Measurements from ENCODE around the gene PGA3.
"Not testable (repeated sequence)": the region's sequence is repeated elsewhere in the genome, so short reads cannot be mapped to it uniquely, and the experiment has no call there.

PGA3 gene

DNA sequence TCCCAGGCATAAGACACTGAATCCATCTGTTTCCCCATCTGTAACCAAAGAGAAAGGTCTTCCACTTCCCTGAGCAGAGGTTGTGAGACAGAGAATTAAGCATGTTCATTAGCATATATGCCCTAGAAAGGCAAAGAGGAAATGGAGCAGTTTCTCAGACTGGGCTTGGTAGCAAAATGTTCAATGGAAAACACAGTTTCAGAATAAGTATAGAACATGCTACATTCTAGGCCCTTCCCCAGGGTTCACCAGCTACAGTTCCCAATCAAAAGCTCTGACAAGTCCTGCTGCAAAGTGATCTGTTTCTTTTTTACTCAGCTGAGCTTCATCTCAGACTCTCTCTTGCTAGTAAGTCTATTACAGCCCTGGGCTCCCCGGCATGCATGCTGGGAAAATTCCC, 49.0 kb downstream of the PGA3 start:
- DNase-seq, result not testable (repeated sequence)

DNA sequence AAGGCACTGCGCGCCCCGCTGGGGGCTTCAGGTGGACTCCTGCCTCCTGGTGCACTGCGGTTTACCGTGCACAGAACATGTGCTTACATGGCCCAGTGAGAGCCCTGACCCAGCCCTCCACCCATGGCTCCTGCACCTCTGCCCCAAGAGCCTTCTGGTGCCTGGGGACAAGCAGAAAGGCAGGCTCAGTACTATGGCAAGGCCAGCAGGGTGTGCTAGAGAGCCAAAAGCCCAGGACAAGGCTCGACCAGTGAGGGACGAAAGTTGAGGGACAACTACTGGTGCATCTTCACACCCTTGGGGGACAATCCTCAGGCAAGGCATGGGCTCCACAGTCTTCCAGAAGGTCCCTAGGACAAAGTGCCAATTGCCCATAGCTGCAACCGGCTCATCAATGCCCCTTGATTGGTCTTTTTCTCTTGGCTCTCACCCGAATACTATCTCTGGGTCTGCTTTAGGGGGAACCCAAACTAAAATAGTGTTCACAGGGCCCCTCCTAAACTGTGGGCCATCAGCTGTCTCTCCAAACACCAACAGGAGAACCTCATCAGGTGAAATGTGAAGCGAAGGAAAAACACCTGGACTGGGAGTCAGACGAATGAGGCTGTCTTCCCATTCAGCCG, 51.2 kb downstream of the PGA3 start:
- peak; percentile 19 for DNase-seq

DNA sequence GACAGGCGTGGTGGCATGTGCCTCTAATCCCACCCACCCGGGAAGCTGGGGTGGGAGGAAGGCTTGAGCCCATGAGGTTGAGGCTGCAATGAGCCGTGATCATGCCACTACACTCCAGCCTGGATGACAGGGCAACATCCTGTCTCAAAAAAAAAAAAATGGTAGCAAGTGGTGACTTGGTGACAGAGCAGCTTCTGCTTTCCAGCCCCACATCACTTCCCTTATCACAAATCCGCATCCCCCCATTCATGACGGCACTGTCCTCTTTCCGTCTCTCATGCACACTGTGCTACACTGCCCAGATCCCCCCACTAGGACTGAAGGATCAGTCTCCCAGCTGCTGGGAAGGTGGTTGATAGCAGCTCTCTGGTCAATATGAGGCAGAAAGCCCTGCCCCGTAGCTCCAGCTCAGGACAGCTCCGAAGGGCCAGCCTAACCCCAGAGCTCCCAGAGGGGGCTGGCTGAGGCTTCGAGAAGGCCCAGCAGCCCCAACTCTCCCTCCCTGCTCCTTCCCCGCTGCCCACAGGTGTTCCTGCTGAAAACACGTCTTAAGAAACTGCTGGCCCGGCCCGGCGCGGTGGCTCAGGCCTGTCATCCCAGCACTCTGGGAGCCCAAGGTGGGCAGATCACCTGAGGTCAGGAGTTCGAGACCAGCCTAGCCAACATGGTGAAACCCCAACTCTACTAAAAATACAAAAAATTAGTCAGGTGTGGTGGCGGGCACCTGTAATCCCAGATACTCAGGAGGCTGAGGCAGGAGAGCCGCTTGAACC, 53.6 kb downstream of the PGA3 start:
- no peak for DNase-seq

DNA sequence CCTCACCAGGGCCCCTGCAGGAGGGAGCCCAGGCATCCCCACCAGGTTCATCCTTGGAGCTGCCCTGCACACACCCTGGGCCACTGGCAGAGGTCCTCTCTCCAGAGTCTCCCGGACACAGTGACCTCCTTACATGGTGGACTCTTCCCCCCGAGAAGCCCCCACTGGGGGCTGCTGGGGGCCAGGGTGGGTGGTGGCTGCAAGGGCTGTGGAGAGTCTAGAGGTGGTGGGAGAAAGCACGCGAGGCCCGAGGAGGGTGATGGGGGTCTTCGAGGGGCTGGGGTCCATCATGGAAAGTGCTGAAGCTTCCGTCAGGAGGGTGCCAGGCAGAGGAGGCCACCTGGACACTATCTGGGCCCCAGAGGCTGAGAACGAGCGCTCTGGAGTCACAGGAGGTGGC, 55.2 kb downstream of the PGA3 start:
- DNase-seq, result no peak

DNA sequence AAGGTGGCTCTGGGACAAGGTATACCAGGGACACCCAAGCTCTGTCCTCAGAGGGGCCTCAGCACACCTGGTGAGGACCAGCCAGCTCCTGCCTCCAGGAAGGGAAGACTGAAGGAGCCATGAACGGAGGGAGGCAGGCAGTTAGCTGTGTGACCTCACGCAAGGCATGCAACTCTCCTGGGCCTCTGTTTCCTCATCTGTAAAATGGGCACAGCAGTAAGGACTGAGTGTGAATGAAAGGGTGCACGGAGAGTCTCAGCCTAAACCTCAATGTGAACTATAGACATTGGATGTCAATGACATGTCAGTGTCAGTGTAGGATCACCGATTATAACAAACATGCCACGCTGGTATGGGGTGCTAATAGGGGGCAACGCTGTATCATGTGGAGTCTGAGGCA, 56.0 kb downstream of the PGA3 start:
- no peak for DNase-seq
